H9 (cell line): Measurements from ENCODE around the gene GLI2. TPM values are rescaled to one million over a fixed set of nuclear protein-coding genes. Genes with fewer than 3 reads are reported as not detected.
A peak's percentile ranks its signal among the peaks of the same experiment; 100 is the strongest.

Experiments used
- DNase-seq: peaks from one replicate; pipeline ENCODE4 v3.0.0-alpha.2; 2017
- H2AFZ ChIP-seq: one replicate; pipeline ENCODE4 v1.6.1; 2013; ENCODE audit warnings: mild to moderate bottlenecking, low read length, control low read depth, moderate library complexity
- H2AK5ac ChIP-seq: 2 replicates; pipeline ENCODE4 v1.6.1; 2013; ENCODE audit warnings: low read length, control low read depth, mixed read lengths; ENCODE audit not compliant: insufficient read length
- H2BK120ac ChIP-seq: one replicate; pipeline ENCODE4 v1.6.1; 2013; ENCODE audit warnings: low read depth, mild to moderate bottlenecking, low read length, control low read depth, inconsistent platforms; ENCODE audit not compliant: poor library complexity, severe bottlenecking
- H2BK12ac ChIP-seq: 2 replicates; pipeline ENCODE4 v1.6.1; 2013; ENCODE audit warnings: low read length, control low read depth, mixed read lengths, low read depth; ENCODE audit not compliant: insufficient read length
- H2BK15ac ChIP-seq: 2 replicates; pipeline ENCODE4 v1.6.1; 2013; ENCODE audit warnings: low read depth, low read length, control low read depth
- H2BK20ac ChIP-seq: one replicate; pipeline ENCODE4 v1.6.1; 2013; ENCODE audit warnings: low read depth, mild to moderate bottlenecking, low read length, control low read depth, inconsistent platforms; ENCODE audit not compliant: poor library complexity, severe bottlenecking
- H2BK5ac ChIP-seq: 2 replicates; pipeline ENCODE4 v1.6.1; 2013; ENCODE audit warnings: low read length, control low read depth, mixed read lengths; ENCODE audit not compliant: insufficient read length
- H3K14ac ChIP-seq: 2 replicates; pipeline ENCODE4 v1.6.1; 2013; ENCODE audit warnings: low read length, control low read depth; ENCODE audit not compliant: insufficient read depth
- H3K18ac ChIP-seq: 2 replicates; pipeline ENCODE4 v1.6.1; 2013; ENCODE audit warnings: low read depth, mild to moderate bottlenecking, mixed read lengths, low read length, control low read depth; ENCODE audit not compliant: insufficient read length
- H3K23ac ChIP-seq: 2 replicates; pipeline ENCODE4 v1.6.1; 2013; ENCODE audit warnings: low read length, control low read depth, mixed read lengths, low read depth; ENCODE audit not compliant: insufficient read length
- H3K23me2 ChIP-seq: 2 replicates; pipeline ENCODE4 v1.6.1; 2013; ENCODE audit warnings: low read depth, mild to moderate bottlenecking, mixed read lengths, low read length, control low read depth; ENCODE audit not compliant: insufficient read length, poor library complexity, severe bottlenecking
- H3K27ac ChIP-seq: 2 replicates; pipeline ENCODE4 v1.5.1; 2013; ENCODE audit warnings: low read length, control low read depth, mixed read lengths, low read depth; ENCODE audit not compliant: insufficient read length
- H3K27me3 ChIP-seq: 2 replicates; pipeline ENCODE4 v1.6.1; 2013; ENCODE audit warnings: low read length, control low read depth, inconsistent platforms; ENCODE audit not compliant: insufficient read depth
- H3K4ac ChIP-seq: 2 replicates; pipeline ENCODE4 v1.6.1; 2013; ENCODE audit warnings: low read depth, mild to moderate bottlenecking, control low read depth, inconsistent platforms, low read length, moderate library complexity
- H3K4me1 ChIP-seq: 2 replicates; pipeline ENCODE4 v1.6.1; 2013; ENCODE audit warnings: low read length, control low read depth, inconsistent platforms; ENCODE audit not compliant: insufficient read depth
- H3K4me2 ChIP-seq: 2 replicates; pipeline ENCODE4 v1.6.1; 2013; ENCODE audit warnings: low read length, control low read depth, mixed read lengths; ENCODE audit not compliant: insufficient read length, insufficient read depth
- H3K56ac ChIP-seq: 2 replicates; pipeline ENCODE4 v1.6.1; 2013; ENCODE audit warnings: low read depth, mild to moderate bottlenecking, mixed read lengths, low read length, control low read depth; ENCODE audit not compliant: insufficient read length
- H3K79me1 ChIP-seq: 2 replicates; pipeline ENCODE4 v1.6.1; 2013; ENCODE audit warnings: low read depth, mild to moderate bottlenecking, moderate library complexity, low read length, control low read depth, inconsistent platforms; ENCODE audit not compliant: insufficient read depth, poor library complexity, severe bottlenecking
- H3K79me2 ChIP-seq: 2 replicates; pipeline ENCODE4 v1.6.1; 2013; ENCODE audit warnings: low read length, control low read depth, inconsistent platforms; ENCODE audit not compliant: insufficient read depth
- H3K9ac ChIP-seq: 2 replicates; pipeline ENCODE4 v1.6.1; 2013; ENCODE audit warnings: low read length, control low read depth, mixed read lengths; ENCODE audit not compliant: insufficient read length; ENCODE audit errors: extremely low read depth
- H3K9me3 ChIP-seq: one replicate; pipeline ENCODE4 v1.6.1; 2013; ENCODE audit warnings: low read depth, low read length, inconsistent platforms; ENCODE audit not compliant: control insufficient read depth
- H3T11ph ChIP-seq: one replicate; pipeline ENCODE4 v1.6.1; 2013; ENCODE audit warnings: mild to moderate bottlenecking, low read length, control low read depth, inconsistent platforms
- H4K20me1 ChIP-seq: one replicate; pipeline ENCODE4 v1.6.1; 2013; ENCODE audit not compliant: control insufficient read depth, insufficient read length, insufficient read depth
- H4K5ac ChIP-seq: 2 replicates; pipeline ENCODE4 v1.6.1; 2013; ENCODE audit warnings: low read depth, mild to moderate bottlenecking, mixed read lengths, low read length, control low read depth; ENCODE audit not compliant: insufficient read length
- H4K8ac ChIP-seq: replicated peaks from 2 replicates; pipeline ENCODE4 v1.6.1; 2013; ENCODE audit warnings: low read length, control low read depth, mixed read lengths, low read depth; ENCODE audit not compliant: insufficient read length
- H4K91ac ChIP-seq: 2 replicates; pipeline ENCODE4 v1.6.1; 2013; ENCODE audit warnings: low read depth, mild to moderate bottlenecking, moderate library complexity, mixed read lengths, low read length, control low read depth; ENCODE audit not compliant: insufficient read length
- H3K27ac Mint-ChIP-seq, 3 experiments: 2 replicates in 2 of 3; 3 replicates in 1 of 3; pipeline ENCODE4 v1.8.0; 2020 to 2021; ENCODE audit warnings: mixed read lengths in 3 of 3, mild to moderate bottlenecking in 1 of 3, moderate library complexity in 1 of 3
- H3K27me3 Mint-ChIP-seq: 2 replicates; pipeline ENCODE4 v1.8.0; 2021; ENCODE audit warnings: low read depth, mild to moderate bottlenecking, moderate library complexity, mixed read lengths
- H3K36me3 Mint-ChIP-seq, 3 experiments: 2 replicates in 2 of 3; 3 replicates in 1 of 3; pipeline ENCODE4 v1.8.0; 2020 to 2021; ENCODE audit warnings: low read depth in 3 of 3, mixed read lengths in 3 of 3; ENCODE audit not compliant: insufficient read depth in 1 of 3
- H3K4me1 Mint-ChIP-seq, 2 experiments: 2 replicates each; pipeline ENCODE4 v1.8.0; 2020; ENCODE audit warnings: mixed read lengths in 2 of 2
- H3K4me3 Mint-ChIP-seq, 2 experiments: 2 replicates in 1 of 2; 3 replicates in 1 of 2; pipeline ENCODE4 v1.8.0; 2020 to 2021; ENCODE audit warnings: mild to moderate bottlenecking in 2 of 2, mixed read lengths in 2 of 2, moderate library complexity in 1 of 2
- H3K9me3 Mint-ChIP-seq, 2 experiments: 2 replicates in 1 of 2; 3 replicates in 1 of 2; pipeline ENCODE4 v1.8.0; 2020; ENCODE audit warnings: mild to moderate bottlenecking in 2 of 2, mixed read lengths in 2 of 2, moderate library complexity in 1 of 2
- CTCF ChIP-seq: fragments of 200-600 bp; sonication (generic); conservative IDR thresholded peaks from 3 replicates; pipeline ENCODE4 v1.8.0; 2021; ENCODE audit warnings: antibody characterized with exemption, mild to moderate bottlenecking
- WGBS: extraction: QIAGEN DNeasy Blood & Tissue Kit; methylation state at CpG from one replicate; pipeline ENCODE4 v1.1.7; 2013; ENCODE audit warnings: missing lambda C conversion rate, low lambda C conversion rate, mixed read lengths; ENCODE audit not compliant: insufficient read length; ENCODE audit errors: extremely low coverage; 5-methylcytosine and 5-hydroxymethylcytosine counted together
- total RNA-seq: library from RNA; stranded (reverse); gene quantifications from 2 replicates; pipeline ENCODE4 v1.2.1, GENCODE V29; 2021

Gene GLI2
- total RNA-seq, 1 experiment from 2014 or later, result 56.7 TPM

GRCh38 chr2:120770176-120770575, 34.5 kb downstream of the GLI2 start:
- H3K9me3 Mint-ChIP-seq, result no peaks in the 10 kb centered on the region
- Histone ChIP-seq H2AK5ac (no peak overlapping the region), H3K4me1 (peaks cover 22% of the 10 kb centered on the region), H3K27ac (no peak overlapping the region), H3K14ac (no peak overlapping the region), H3K18ac (no peak overlapping the region), H3K56ac (no peak overlapping the region), H3K9ac (no peak overlapping the region), H4K20me1 (no peaks in the 10 kb centered on the region), H2BK15ac (no peak overlapping the region), H4K5ac (no peak overlapping the region), H4K91ac (no peak overlapping the region), H3K9me3 (no peaks in the 10 kb centered on the region), H3K23ac (no peak overlapping the region), H2BK120ac (no peak overlapping the region), H3K23me2 (no peaks in the 10 kb centered on the region), H2BK20ac (no peak overlapping the region), H2AFZ (no peak overlapping the region), H3K79me1 (peaks cover 3% of the 10 kb centered on the region), H3K79me2 (peaks cover 18% of the 10 kb centered on the region; the same call in 1 of the 2 replicates), H4K8ac (no peak overlapping the region), H3K4me2 (no peak overlapping the region), H2BK5ac (no peak overlapping the region), H3K27me3 (no peaks in the 10 kb centered on the region), H3T11ph (no peak overlapping the region), H2BK12ac (no peak overlapping the region), H3K4ac (no peak overlapping the region)
- no peaks in the 10 kb centered on the region for H3K27me3 Mint-ChIP-seq
- DNase-seq, result no peak
- no peak overlapping the region for H3K4me3 Mint-ChIP-seq
- H3K27ac Mint-ChIP-seq, result peak overlapping the region in 2 of 3 experiments; percentile 3 to 81; a peak in 2 of 7 replicates
- H3K4me1 Mint-ChIP-seq, result peaks cover 75 to 83% of the 10 kb centered on the region in 2 experiments
- H3K36me3 Mint-ChIP-seq, result peaks cover 0 to 4% (median 2%) of the 10 kb centered on the region in 3 experiments; a peak in 2 of 7 replicates
- no peak for TF ChIP-seq CTCF
- no CpG with 5 or more reads among the region's 4 CpGs for WGBS
